Suprapubic skin (tissue), 4 donors: ENCODE measurements around the gene SETD7. TPM values are rescaled to one million over a fixed set of nuclear protein-coding genes. Genes with fewer than 3 reads are reported as not detected.
"Not testable (repeated sequence)": the region's sequence is repeated elsewhere in the genome, so short reads cannot be mapped to it uniquely, and the experiment has no call there.

Source experiments
- DNase-seq, 2 donors: peaks; one replicate each; pipeline ENCODE4 v3.0.0-alpha.2; 2019; ENCODE audit warnings: low spot score in 2 of 2
- H3K27ac ChIP-seq: fragments of 200-600 bp; sonication (generic); one replicate; pipeline ENCODE4 v1.5.1; 2019
- H3K27me3 ChIP-seq: fragments of 200-600 bp; sonication (generic); one replicate; pipeline ENCODE4 v1.5.1; 2019
- H3K36me3 ChIP-seq: fragments of 200-600 bp; sonication (generic); one replicate; pipeline ENCODE4 v1.5.1; 2019
- H3K4me1 ChIP-seq: fragments of 200-600 bp; sonication (generic); one replicate; pipeline ENCODE4 v1.5.1; 2019
- H3K4me3 ChIP-seq: fragments of 200-600 bp; sonication (generic); one replicate; pipeline ENCODE4 v1.5.1; 2019; ENCODE audit warnings: mild to moderate bottlenecking
- H3K9me3 ChIP-seq: fragments of 200-600 bp; sonication (generic); one replicate; pipeline ENCODE4 v1.5.1; 2019
- EP300 ChIP-seq: sonication (generic); formaldehyde crosslinking; IDR thresholded peaks from one replicate; pipeline ENCODE4 v1.6.1; 2017; ENCODE audit warnings: antibody characterized with exemption
- POLR2A ChIP-seq, 2 donors: fragments of 450-650 bp; IDR thresholded peaks; one replicate each; pipeline ENCODE4 v1.6.1; 2017; ENCODE audit warnings: antibody characterized with exemption in 2 of 2, mild to moderate bottlenecking in 2 of 2, moderate library complexity in 2 of 2
- POLR2AphosphoS5 ChIP-seq, 3 donors: sonication (generic); formaldehyde crosslinking; IDR thresholded peaks; one replicate each; pipeline ENCODE4 v1.6.1; 2017; ENCODE audit warnings: antibody characterized with exemption in 3 of 3
- WGBS: methylation state at CpG from one replicate; pipeline ENCODE4 v1.1.5; 2018; 5-methylcytosine and 5-hydroxymethylcytosine counted together
- total RNA-seq, 4 donors: library from RNA; depleted of rRNA; stranded (reverse); fragments of >200 nt; gene quantifications; one replicate each; pipeline ENCODE4 v1.1.0, GENCODE V29; 2016
- TF ChIP-seq, protein P1 (sequence below), 2 donors: fragments of 200-600 bp in 1 of 2; fragments of 450-650 bp in 1 of 2; sonication (generic) in 1 of 2; IDR thresholded peaks; one replicate each; pipeline ENCODE4 v1.5.1; 2016 to 2019; ENCODE audit warnings: antibody characterized with exemption in 2 of 2, mild to moderate bottlenecking in 1 of 2, moderate library complexity in 1 of 2

The SETD7 gene
- total RNA-seq, 4 donors from 2014 or later: 41.8 to 46.6 (median 43.9) TPM

DNA sequence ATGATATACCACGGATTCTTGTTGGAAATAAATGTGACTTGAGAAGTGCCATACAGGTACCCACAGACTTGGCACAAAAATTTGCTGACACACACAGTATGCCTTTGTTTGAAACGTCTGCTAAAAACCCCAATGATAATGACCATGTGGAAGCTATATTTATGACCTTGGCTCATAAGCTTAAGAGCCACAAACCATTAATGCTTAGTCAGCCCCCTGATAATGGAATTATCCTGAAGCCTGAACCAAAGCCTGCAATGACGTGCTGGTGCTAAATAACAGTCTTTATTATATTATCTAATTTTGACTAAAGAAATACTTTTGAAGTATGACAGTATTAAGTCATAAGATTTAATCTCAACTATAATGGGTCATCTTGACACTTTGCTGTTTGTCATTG, 83.2 kb downstream of the SETD7 start:
- no peak for DNase-seq
- Histone ChIP-seq H3K27ac (no peak overlapping the region), H3K4me3 (no peak overlapping the region), H3K36me3 (peaks cover 20% of the 10 kb centered on the region), H3K9me3 (no peaks in the 10 kb centered on the region), H3K27me3 (no peaks in the 10 kb centered on the region), H3K4me1 (no peaks in the 10 kb centered on the region)
- WGBS: 73% methylated on average over 3 of the region's 3 CpGs
- TF ChIP-seq EP300 (no peak), POLR2A (IDR thresholded peaks at IDR 0.05) (no peak), POLR2AphosphoS5 (IDR thresholded peaks at IDR 0.05) (no peak)
- TF ChIP-seq, protein P1, sequence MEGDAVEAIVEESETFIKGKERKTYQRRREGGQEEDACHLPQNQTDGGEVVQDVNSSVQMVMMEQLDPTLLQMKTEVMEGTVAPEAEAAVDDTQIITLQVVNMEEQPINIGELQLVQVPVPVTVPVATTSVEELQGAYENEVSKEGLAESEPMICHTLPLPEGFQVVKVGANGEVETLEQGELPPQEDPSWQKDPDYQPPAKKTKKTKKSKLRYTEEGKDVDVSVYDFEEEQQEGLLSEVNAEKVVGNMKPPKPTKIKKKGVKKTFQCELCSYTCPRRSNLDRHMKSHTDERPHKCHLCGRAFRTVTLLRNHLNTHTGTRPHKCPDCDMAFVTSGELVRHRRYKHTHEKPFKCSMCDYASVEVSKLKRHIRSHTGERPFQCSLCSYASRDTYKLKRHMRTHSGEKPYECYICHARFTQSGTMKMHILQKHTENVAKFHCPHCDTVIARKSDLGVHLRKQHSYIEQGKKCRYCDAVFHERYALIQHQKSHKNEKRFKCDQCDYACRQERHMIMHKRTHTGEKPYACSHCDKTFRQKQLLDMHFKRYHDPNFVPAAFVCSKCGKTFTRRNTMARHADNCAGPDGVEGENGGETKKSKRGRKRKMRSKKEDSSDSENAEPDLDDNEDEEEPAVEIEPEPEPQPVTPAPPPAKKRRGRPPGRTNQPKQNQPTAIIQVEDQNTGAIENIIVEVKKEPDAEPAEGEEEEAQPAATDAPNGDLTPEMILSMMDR (IDR thresholded peaks at IDR 0.05): no peak

DNA sequence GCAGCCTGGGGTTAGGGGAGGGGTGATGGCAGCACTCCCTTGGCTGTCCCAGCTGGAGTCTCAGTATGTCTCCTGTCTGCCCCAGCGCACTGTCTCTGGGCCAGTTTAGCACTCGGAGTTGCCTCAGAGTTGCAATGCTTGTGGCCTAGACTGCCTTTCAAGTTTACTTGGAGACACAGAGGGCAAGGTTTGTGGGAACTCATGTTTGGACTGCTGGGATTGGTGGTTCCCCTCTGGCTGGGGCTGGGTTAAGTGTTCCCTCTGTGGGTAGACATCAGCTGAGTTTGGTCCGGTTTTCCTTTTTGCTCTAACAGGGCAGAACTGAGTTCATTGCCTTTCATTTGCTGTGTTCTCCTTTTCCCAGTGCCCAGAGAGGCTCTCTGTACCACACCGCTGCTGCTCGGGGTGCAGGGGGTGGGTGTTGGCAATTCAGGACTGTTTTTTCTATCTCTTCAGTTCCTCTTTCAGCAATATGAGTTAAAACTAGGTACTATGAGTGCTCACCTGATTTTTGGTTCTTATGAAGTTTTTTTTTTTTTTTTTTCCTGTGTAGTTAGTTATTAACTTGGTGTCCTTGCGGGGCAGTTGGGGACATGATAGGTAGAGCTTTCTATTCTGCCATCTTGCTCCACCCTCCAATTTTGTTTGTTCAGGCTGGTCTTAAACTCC, 84.9 kb downstream of the SETD7 start:
- no peaks in the 10 kb centered on the region for H3K27me3 ChIP-seq
- 80% methylated on average over 4 of the region's 6 CpGs for WGBS
- no peak overlapping the region for H3K4me3 ChIP-seq
- no peaks in the 10 kb centered on the region for H3K4me1 ChIP-seq
- TF ChIP-seq POLR2A (IDR thresholded peaks at IDR 0.05) (no peak), EP300 (no peak), POLR2AphosphoS5 (IDR thresholded peaks at IDR 0.05) (no peak)
- TF ChIP-seq, protein P1 (IDR thresholded peaks at IDR 0.05): no peak
- H3K9me3 ChIP-seq: no peaks in the 10 kb centered on the region
- H3K27ac ChIP-seq: no peak overlapping the region
- DNase-seq: no peak
- H3K36me3 ChIP-seq: peaks cover 20% of the 10 kb centered on the region

DNA sequence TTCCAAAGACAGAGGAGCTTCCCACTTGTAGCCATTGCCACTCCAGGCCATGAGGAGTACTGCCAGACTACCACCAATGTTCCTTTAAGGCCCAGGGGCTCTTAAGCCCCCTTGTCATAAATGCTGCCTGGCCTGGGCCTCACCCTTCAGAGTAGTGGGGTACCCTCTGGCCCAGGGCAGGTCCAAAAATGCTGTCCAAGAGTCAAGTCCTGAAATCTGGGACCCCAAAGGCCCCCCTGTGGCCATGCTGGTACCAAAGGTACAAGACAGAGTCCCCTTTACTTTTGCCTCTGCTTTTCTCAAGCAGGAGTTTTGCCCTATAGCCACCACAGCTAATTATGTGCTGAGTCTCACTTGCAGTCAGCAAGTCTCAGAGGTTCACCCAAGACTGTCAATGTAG, 85.7 kb downstream of the SETD7 start:
- Histone ChIP-seq H3K36me3 (peaks cover 20% of the 10 kb centered on the region), H3K27me3 (no peaks in the 10 kb centered on the region), H3K4me3 (no peak overlapping the region), H3K27ac (no peak overlapping the region), H3K9me3 (no peaks in the 10 kb centered on the region), H3K4me1 (no peaks in the 10 kb centered on the region)
- TF ChIP-seq POLR2A (IDR thresholded peaks at IDR 0.05) (no peak), EP300 (no peak), POLR2AphosphoS5 (IDR thresholded peaks at IDR 0.05) (no peak)
- TF ChIP-seq, protein P1 (IDR thresholded peaks at IDR 0.05): no peak
- no peak for DNase-seq

DNA sequence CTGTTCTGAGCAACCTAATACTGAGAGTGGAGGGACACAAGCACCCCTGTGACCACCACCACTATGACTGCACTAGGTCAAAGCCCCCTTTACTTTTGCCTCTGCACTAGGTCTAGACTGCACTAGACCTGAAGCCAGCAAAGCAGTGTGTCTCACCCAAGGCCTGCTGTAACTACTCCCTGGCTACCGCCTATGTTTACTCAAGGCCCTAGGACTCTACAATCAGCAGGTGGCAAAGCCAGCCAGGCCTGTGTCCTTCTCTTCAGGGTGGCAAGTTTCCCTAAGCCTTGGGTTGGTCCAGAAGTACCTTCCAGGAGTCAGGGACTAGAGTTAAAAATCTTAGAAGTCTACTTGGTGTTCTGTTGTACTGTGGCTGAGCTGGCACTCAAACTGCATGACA, 86.2 kb downstream of the SETD7 start:
- DNase-seq: no peak
- H3K9me3 ChIP-seq: no peaks in the 10 kb centered on the region
- no peaks in the 10 kb centered on the region for H3K27me3 ChIP-seq
- H3K4me1 ChIP-seq: no peaks in the 10 kb centered on the region
- TF ChIP-seq, protein P1 (IDR thresholded peaks at IDR 0.05): no peak
- TF ChIP-seq POLR2AphosphoS5 (IDR thresholded peaks at IDR 0.05): no peak
- no peak for TF ChIP-seq POLR2A (IDR thresholded peaks at IDR 0.05)
- no peak for TF ChIP-seq EP300
- H3K36me3 ChIP-seq: peaks cover 20% of the 10 kb centered on the region
- H3K27ac ChIP-seq: no peak overlapping the region
- 86% methylated on average over 1 of the region's 1 CpG for WGBS
- H3K4me3 ChIP-seq: no peak overlapping the region

DNA sequence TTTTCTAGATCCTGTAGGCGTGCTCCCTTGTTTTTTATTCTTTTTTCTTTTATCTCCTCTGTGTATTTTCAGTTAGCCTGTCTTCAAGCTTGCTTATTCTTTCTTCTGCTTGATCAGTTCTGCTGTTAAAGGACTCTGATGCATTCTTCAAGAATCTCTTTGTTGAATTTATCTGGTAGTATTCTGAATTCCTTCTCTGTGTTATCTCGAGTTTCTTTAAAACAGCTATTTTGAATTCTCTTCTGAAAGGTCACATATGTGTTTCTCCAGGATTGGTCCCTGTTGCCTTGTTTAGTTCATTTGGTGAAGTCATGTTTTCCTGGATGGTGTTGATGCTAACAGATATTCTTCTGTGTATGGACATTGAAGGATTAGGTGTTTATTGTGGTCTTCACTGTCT, 86.8 kb downstream of the SETD7 start:
- H3K4me1 ChIP-seq: no peaks in the 10 kb centered on the region
- H3K4me3 ChIP-seq: no peak overlapping the region
- WGBS: 93% methylated on average over 2 of the region's 2 CpGs
- H3K27me3 ChIP-seq: no peaks in the 10 kb centered on the region
- DNase-seq: no peak
- H3K9me3 ChIP-seq: no peaks in the 10 kb centered on the region
- no peak overlapping the region for H3K27ac ChIP-seq
- peaks cover 19% of the 10 kb centered on the region for H3K36me3 ChIP-seq
- TF ChIP-seq POLR2AphosphoS5 (IDR thresholded peaks at IDR 0.05) (no peak), EP300 (no peak), POLR2A (IDR thresholded peaks at IDR 0.05) (no peak)
- TF ChIP-seq, protein P1 (IDR thresholded peaks at IDR 0.05): no peak

DNA sequence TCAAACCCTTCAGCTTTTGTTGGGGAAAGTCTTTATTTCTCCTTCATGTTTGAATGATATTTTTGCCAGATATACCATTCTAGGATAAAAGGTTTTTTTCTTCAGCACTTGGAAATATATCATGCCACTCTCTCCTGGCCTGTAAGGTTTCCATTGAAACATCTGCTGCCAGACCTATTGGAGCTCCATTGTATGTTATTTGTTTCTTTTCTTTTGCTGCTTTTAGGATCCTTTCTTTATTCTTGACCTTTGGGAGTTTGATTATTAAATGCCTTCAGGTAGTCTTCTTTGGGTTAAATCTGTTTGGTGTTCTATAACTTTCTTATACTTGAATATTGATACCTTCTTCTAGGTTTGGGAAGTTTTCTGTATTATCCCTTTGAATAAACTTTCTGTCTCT, 87.3 kb downstream of the SETD7 start:
- H3K4me1 ChIP-seq, H3K9me3 ChIP-seq, H3K27ac ChIP-seq, H3K27me3 ChIP-seq, H3K4me3 ChIP-seq, DNase-seq: not testable (repeated sequence)
- peaks cover 15% of the 10 kb centered on the region for H3K36me3 ChIP-seq
